PFSK-1 (cell line): ENCODE results near the gene NEURL1B.

Experiments
- FOXP2 ChIP-seq: optimal IDR thresholded peaks from 2 replicates; pipeline ENCODE3; 2011; ENCODE audit warnings: borderline replicate concordance, control low read depth, inconsistent platforms; ENCODE audit not compliant: insufficient read depth; ENCODE audit errors: extremely low read length, extremely low read depth
- POLR2AphosphoS5 ChIP-seq: IDR thresholded peaks from 2 replicates; pipeline ENCODE4 v1.6.1; 2012; ENCODE audit warnings: low read depth, mild to moderate bottlenecking, control low read depth, low read length, moderate library complexity
- SIN3A ChIP-seq: IDR thresholded peaks from 2 replicates; pipeline ENCODE4 v1.6.1; 2012; ENCODE audit warnings: mild to moderate bottlenecking, low read length, moderate library complexity, borderline replicate concordance; ENCODE audit not compliant: insufficient read depth
- TAF1 ChIP-seq: IDR thresholded peaks from 2 replicates; pipeline ENCODE4 v1.6.1; 2012; ENCODE audit warnings: low read length, control low read depth, borderline replicate concordance; ENCODE audit not compliant: insufficient read depth
- TF ChIP-seq, protein P1 (sequence below), 2 experiments: IDR thresholded peaks; 2 replicates each; pipeline versions ENCODE4 v1.6.1 to v1.8.0; 2011 to 2012; ENCODE audit warnings: low read depth in 2 of 2, low read length in 2 of 2, control low read depth in 1 of 2, inconsistent platforms in 1 of 2, mild to moderate bottlenecking in 1 of 2, moderate library complexity in 1 of 2; ENCODE audit not compliant: insufficient read depth in 1 of 2

The NEURL1B gene

DNA sequence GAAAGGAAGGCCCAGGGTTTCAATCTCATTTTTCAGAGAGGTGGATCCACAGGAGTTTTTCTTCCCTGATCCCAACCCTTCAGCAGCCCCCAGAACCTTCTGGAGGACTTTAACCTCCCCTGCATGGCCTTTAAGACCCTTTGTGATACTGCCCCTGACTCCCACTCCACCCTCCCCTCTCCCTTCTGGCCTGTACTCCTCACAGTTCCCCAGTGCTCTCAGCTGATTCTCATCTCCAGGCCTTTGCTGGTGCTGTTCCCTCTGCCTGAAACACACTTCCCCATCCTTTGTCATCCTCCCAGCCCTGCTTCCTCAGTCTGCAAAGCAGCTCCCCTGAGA is 18.5 kb downstream of the NEURL1B start:
- TF ChIP-seq FOXP2 (no peak), TAF1 (no peak), SIN3A (no peak), POLR2AphosphoS5 (no peak)
- TF ChIP-seq, protein P1, sequence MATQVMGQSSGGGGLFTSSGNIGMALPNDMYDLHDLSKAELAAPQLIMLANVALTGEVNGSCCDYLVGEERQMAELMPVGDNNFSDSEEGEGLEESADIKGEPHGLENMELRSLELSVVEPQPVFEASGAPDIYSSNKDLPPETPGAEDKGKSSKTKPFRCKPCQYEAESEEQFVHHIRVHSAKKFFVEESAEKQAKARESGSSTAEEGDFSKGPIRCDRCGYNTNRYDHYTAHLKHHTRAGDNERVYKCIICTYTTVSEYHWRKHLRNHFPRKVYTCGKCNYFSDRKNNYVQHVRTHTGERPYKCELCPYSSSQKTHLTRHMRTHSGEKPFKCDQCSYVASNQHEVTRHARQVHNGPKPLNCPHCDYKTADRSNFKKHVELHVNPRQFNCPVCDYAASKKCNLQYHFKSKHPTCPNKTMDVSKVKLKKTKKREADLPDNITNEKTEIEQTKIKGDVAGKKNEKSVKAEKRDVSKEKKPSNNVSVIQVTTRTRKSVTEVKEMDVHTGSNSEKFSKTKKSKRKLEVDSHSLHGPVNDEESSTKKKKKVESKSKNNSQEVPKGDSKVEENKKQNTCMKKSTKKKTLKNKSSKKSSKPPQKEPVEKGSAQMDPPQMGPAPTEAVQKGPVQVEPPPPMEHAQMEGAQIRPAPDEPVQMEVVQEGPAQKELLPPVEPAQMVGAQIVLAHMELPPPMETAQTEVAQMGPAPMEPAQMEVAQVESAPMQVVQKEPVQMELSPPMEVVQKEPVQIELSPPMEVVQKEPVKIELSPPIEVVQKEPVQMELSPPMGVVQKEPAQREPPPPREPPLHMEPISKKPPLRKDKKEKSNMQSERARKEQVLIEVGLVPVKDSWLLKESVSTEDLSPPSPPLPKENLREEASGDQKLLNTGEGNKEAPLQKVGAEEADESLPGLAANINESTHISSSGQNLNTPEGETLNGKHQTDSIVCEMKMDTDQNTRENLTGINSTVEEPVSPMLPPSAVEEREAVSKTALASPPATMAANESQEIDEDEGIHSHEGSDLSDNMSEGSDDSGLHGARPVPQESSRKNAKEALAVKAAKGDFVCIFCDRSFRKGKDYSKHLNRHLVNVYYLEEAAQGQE (IDR thresholded peaks at IDR 0.05; ENCODE audit: insufficient read depth in 1 of 2, low read depth in 2 of 2, low read length in 2 of 2), result no peak

DNA sequence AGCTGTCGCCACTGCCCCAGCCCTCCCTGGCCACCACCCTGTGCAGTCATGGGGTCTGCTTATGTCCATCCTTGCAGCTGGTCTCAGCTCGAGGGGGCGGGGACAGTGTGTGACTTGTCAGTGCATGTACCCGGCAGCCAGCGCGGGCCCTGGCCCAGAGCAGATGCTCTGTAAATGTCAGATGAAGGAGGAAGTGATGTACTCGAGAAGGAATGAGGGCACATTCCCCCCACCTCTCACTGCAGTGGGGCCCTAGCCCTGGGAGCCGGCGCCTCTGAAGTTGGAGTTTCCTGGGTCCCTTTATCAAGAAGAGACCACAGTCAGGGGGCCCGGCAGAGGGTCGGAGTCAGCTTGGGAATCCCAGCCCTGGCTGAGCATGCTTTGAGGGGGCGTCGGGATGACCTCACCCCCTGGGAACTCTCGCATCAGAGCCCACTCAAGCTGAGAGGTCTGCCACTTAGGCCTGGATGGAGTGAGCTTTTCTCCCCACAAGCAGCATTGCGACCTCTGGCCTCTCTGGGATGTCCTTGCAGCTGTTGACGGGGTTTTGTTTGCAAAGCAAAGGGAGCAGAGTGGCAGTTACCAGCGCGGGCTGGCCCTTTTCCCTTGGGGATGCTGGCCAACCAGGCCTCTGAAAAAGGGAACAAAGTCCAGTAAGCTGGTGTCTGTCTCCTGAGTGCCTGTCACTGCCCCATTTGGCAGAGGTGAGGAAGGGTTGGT is 19.0 kb downstream of the NEURL1B start:
- TF ChIP-seq FOXP2 (no peak), POLR2AphosphoS5 (no peak), TAF1 (no peak), SIN3A (no peak)
- TF ChIP-seq, protein P1 (IDR thresholded peaks at IDR 0.05; ENCODE audit: insufficient read depth in 1 of 2, low read depth in 2 of 2, low read length in 2 of 2), result no peak

DNA sequence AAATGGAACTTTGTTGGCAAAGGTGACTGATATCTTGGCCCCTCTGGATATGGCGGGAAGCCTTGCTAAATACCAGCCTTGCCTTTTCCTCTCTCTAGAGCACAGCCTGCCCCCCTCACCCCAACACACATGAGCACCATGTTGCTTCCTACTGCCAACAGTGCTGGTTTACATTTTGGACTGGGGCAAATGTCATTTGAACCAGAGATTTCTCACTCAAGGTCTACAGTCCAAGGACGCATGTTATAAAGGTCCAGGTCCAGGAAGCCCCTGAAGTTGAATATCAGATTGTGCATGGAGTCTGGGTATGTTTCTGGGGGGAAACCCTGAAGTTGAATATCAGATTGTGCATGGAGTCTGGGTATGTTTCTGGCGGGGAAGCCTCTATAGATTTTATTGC is 19.9 kb downstream of the NEURL1B start:
- TF ChIP-seq FOXP2 (no peak), TAF1 (no peak), SIN3A (no peak), POLR2AphosphoS5 (no peak)
- TF ChIP-seq, protein P1 (IDR thresholded peaks at IDR 0.05; ENCODE audit: insufficient read depth in 1 of 2, low read depth in 2 of 2, low read length in 2 of 2), result no peak

DNA sequence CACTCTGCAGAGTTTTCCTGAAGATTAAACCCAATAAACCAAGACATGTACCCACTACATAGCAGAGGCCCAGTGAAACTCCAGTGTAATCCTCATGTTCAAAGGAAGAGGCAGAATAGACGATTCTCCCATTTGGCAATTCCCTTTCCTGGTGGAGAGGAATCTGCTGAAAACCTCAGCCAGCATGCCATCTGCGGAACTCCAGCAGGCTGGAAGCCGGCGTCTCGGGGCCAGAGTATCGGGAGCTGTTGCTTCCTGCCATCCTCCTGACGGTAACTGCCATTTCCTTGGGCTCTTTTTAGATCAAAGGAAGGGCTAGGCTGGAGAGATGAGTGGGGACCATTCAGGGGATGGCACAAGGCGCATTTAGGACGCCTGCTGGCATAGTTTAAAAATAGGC is 20.5 kb downstream of the NEURL1B start:
- no peak for TF ChIP-seq SIN3A
- TF ChIP-seq, protein P1 (IDR thresholded peaks at IDR 0.05; ENCODE audit: insufficient read depth in 1 of 2, low read depth in 2 of 2, low read length in 2 of 2), result no peak
- TF ChIP-seq TAF1, result no peak
- no peak for TF ChIP-seq FOXP2
- no peak for TF ChIP-seq POLR2AphosphoS5
